ENCODE data around the gene CHST11. TPM values are rescaled to one million over a fixed set of nuclear protein-coding genes. Genes with fewer than 3 reads are reported as not detected.

The CHST11 gene
- total and polyA plus RNA-seq, 3 donors from 2014 or later = 5.1 to 36.9 (median 23.9) TPM

DNA sequence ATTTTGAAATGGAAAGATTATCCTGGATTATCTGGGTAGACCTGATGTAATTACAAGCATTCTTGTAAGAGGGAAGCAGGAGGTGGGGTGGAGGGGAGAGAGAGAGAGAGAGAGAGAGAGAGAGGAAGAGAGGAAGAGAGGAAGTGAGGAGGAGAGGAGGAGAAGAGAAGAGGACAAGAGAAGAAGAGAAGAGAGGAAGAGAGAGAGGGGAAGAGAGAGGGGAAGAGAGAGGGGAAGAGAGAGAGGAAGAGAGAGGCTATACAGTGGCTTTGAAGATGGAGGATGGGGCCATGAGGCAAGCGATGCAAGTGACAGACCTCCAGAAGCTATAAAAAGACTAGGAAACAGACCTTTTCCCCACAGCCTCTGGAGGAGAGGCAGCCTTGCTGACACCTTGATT lies 13.7 kb upstream of the CHST11 start:
- no peaks in the 10 kb centered on the region for H3K27me3 ChIP-seq
- WGBS, 2 donors = 77% methylated on average over 1 of the region's 1 CpG
- H3K27ac ChIP-seq = no peak overlapping the region
- no peaks in the 10 kb centered on the region for H3K9me3 ChIP-seq
- H3K4me1 ChIP-seq = no peaks in the 10 kb centered on the region
- H3K36me3 ChIP-seq (ENCODE audit: low read depth, missing control alignments) = no peaks in the 10 kb centered on the region
- no peak overlapping the region for H3K4me3 ChIP-seq
- intact Hi-C loops (cut with DNase I; ENCODE audit: low total_unique reads) = no loop called here
- DNase-seq = no peak
- TF ChIP-seq CTCF (IDR thresholded peaks at IDR 0.05) (no peak), POLR2A (IDR thresholded peaks at IDR 0.05) (no peak)

GRCh38 chr12:104446646-104447421 lies 9.9 kb upstream of the CHST11 start:
- H3K4me1 ChIP-seq = no peaks in the 10 kb centered on the region
- no peak overlapping the region for H3K27ac ChIP-seq
- no peaks in the 10 kb centered on the region for H3K9me3 ChIP-seq
- H3K4me3 ChIP-seq = no peak overlapping the region
- no peak for DNase-seq
- 92 to 97% methylated on average over 5 of the region's 5 CpGs for WGBS, 2 donors
- intact Hi-C loops (cut with DNase I; ENCODE audit: low total_unique reads) = no loop called here
- TF ChIP-seq CTCF (IDR thresholded peaks at IDR 0.05) = no peak
- TF ChIP-seq POLR2A (IDR thresholded peaks at IDR 0.05) = no peak
- H3K27me3 ChIP-seq = no peaks in the 10 kb centered on the region
- H3K36me3 ChIP-seq (ENCODE audit: low read depth, missing control alignments) = no peaks in the 10 kb centered on the region

DNA sequence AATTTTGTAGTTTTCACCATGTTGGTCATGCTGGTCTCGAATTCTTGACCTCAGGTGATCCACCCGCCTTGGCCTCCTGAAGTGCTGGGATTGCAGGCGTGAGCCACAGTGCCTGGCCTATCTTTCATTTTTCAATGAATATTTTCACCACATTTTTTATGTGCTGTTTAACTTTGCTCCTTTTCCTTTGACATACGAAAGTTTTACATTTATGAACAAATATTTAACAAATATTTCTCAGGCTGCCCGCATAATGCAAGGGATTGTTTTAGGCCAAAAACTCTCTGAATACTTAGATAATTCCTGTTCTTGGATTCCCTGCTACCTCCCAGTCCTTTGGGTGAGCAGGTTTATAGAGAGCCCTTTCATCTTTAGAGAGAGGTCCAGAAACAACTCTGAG lies 8.7 kb upstream of the CHST11 start:
- Histone ChIP-seq H3K27ac (no peak overlapping the region), H3K27me3 (no peaks in the 10 kb centered on the region), H3K4me3 (no peak overlapping the region), H3K4me1 (no peaks in the 10 kb centered on the region), H3K36me3 (ENCODE audit: low read depth, missing control alignments) (no peaks in the 10 kb centered on the region), H3K9me3 (no peaks in the 10 kb centered on the region)
- intact Hi-C loops (cut with DNase I; ENCODE audit: low total_unique reads) = no loop called here
- DNase-seq = no peak
- WGBS, 2 donors = 76 to 77% methylated on average over 5 of the region's 5 CpGs
- TF ChIP-seq POLR2A (IDR thresholded peaks at IDR 0.05) = no peak

DNA sequence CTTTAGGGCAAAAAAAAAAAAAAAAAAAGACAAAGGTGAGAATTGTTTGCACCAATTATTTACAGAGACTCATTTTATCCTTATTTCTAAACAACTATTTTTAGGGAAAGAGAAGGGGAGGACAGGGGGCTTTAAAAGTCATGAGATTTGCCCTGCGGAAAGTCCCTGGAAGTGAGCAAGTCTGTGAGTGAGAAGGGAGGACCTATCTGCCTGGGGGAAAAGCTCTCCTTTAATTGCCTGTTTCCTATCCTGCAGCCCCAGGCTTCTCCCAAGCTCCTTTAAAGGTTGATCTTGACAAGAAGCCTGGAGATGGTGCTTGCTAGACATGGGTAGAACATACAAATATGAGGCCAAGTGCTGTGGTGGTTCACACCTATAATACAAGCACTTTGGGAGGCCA lies 8.3 kb upstream of the CHST11 start:
- Histone ChIP-seq H3K36me3 (ENCODE audit: low read depth, missing control alignments) (no peaks in the 10 kb centered on the region), H3K4me1 (no peaks in the 10 kb centered on the region), H3K27ac (no peak overlapping the region), H3K27me3 (no peaks in the 10 kb centered on the region), H3K9me3 (no peaks in the 10 kb centered on the region), H3K4me3 (no peak overlapping the region)
- no peak for DNase-seq
- TF ChIP-seq POLR2A (IDR thresholded peaks at IDR 0.05) (no peak), CTCF (IDR thresholded peaks at IDR 0.05) (no peak)
- intact Hi-C loops (cut with DNase I; ENCODE audit: low total_unique reads) = no loop called here
- WGBS, 2 donors = 73 to 94% methylated on average over 1 of the region's 1 CpG

GRCh38 chr12:104450700-104451099 lies 6.0 kb upstream of the CHST11 start:
- TF ChIP-seq CTCF (IDR thresholded peaks at IDR 0.05) (no peak), POLR2A (IDR thresholded peaks at IDR 0.05) (no peak)
- no peak overlapping the region for H3K27ac ChIP-seq
- no peaks in the 10 kb centered on the region for H3K36me3 ChIP-seq (ENCODE audit: low read depth, missing control alignments)
- H3K9me3 ChIP-seq = no peaks in the 10 kb centered on the region
- DNase-seq = no peak
- intact Hi-C loops (cut with DNase I; ENCODE audit: low total_unique reads) = no loop called here
- H3K27me3 ChIP-seq = no peaks in the 10 kb centered on the region
- no peak overlapping the region for H3K4me3 ChIP-seq
- H3K4me1 ChIP-seq = no peaks in the 10 kb centered on the region
